ENCODE data around the gene SKI. TPM values are rescaled to one million over a fixed set of nuclear protein-coding genes. Genes with fewer than 3 reads are reported as not detected.

Gene SKI
- total and polyA plus RNA-seq, 2 of the 4 experiments (the other 2 are of a cell fraction): 2.3 to 20.1 TPM

DNA sequence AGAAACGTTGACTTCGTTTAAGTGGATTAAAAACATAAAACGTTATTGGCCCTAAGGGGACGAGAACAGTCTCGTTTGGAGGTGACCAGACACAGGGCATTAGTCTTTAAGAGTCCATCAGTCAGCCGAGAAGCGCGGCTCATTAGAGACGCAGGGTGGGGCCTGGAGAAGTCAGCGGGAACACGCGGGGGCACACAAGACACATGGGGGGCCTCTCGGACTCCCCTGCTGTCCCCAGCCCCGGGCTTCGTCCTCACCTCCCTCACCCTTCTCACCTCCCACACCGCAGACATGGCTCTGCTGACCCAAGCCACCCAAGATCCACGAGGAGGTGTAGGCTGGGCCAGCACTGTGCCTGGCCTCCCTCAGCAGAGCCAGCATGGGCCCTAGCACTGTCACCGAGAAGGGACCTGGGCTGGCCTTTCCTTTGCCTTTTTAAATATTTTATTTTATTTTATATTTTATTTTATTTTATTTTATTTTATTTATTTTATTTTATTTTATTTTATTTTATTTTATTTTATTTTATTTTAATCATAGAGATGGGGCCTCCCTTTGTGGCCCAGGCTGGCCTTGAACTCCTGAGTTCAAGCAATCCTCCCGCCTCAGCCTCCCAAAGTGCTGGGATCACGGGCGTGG, 114.4 kb downstream of the SKI start:
- Histone ChIP-seq H3K23ac (ENCODE audit: low read depth, low read length) (no peak overlapping the region), H2BK5ac (ENCODE audit: low read depth, low read length, poor library complexity, severe bottlenecking) (no peak overlapping the region), H2AFZ (replicated peaks; ENCODE audit: low read length, poor library complexity) (no peak overlapping the region), H3K18ac (ENCODE audit: low read depth, low read length) (no peak overlapping the region), H3K27ac (ENCODE audit: insufficient read depth, low read length) (no peak overlapping the region), H3K27me3 (ENCODE audit: control insufficient read depth, insufficient read depth, low read length) (no peaks in the 10 kb centered on the region; the same call in 1 of the 2 replicates), H3K36me3 (ENCODE audit: control insufficient read depth, insufficient read depth, low read length) (no peaks in the 10 kb centered on the region), H4K8ac (ENCODE audit: low read depth in 2 of 2, low read length in 2 of 2) (no peak overlapping the region), H2BK15ac (ENCODE audit: low read depth, low read length) (no peak overlapping the region), H3K9ac (ENCODE audit: low read depth, low read length) (no peak overlapping the region), H3K56ac (ENCODE audit: extremely low read depth, insufficient read depth, low read length) (no peak overlapping the region), H2AK5ac (ENCODE audit: low read depth, low read length) (no peak overlapping the region), H3K9me1 (ENCODE audit: insufficient read depth, low read length) (no peaks in the 10 kb centered on the region), H2BK120ac (ENCODE audit: low read depth, low read length) (no peak overlapping the region), H3K79me1 (ENCODE audit: low read depth in 1 of 2, low read length in 2 of 2) (no peaks in the 10 kb centered on the region), H2AK9ac (replicated peaks; ENCODE audit: low read depth, low read length, poor library complexity) (no peak overlapping the region), H3K9me3 (ENCODE audit: control insufficient read depth, insufficient read depth, low read length) (no peaks in the 10 kb centered on the region; the same call in 1 of the 2 replicates), H2BK20ac (ENCODE audit: low read depth, low read length) (no peak overlapping the region), H4K5ac (ENCODE audit: low read depth, low read length) (no peak overlapping the region), H3K4me2 (ENCODE audit: low read depth, low read length) (no peak overlapping the region), H4K91ac (ENCODE audit: insufficient read depth, low read depth, low read length) (no peak overlapping the region), H4K20me1 (ENCODE audit: insufficient read depth, low read length) (no peaks in the 10 kb centered on the region), H3K14ac (replicated peaks; ENCODE audit: low read depth, low read length) (no peak overlapping the region), H3K4me3 (ENCODE audit: insufficient read depth, low read depth, low read length) (no peak overlapping the region), H3K4me1 (ENCODE audit: control insufficient read depth, insufficient read depth, low read length) (no peaks in the 10 kb centered on the region), H3K4ac (ENCODE audit: low read depth, low read length) (no peak overlapping the region)
- in situ Hi-C loops (cut with MboI; ENCODE audit: low sequenced_read_pairs): no loop called here
- DNase-seq: no peak
- ChIA-PET POLR2A (ENCODE audit: unreplicated experiment) (no interaction called here), CTCF (no interaction called here)
- intact Hi-C loops (cut with micrococcal nuclease): no loop called here
- TF ChIP-seq CHD1 (IDR thresholded peaks at IDR 0.05; ENCODE audit: low read depth, low read length) (no peak), NFE2L2 (IDR thresholded peaks at IDR 0.05; ENCODE audit: low read depth, low read length) (no peak), FOS (IDR thresholded peaks at IDR 0.05; ENCODE audit: low read depth, low read length) (no peak), MXI1 (IDR thresholded peaks at IDR 0.05; ENCODE audit: borderline replicate concordance, low read depth, low read length) (no peak), RAD21 (IDR thresholded peaks at IDR 0.05; ENCODE audit: low read length) (no peak), POLR2A (IDR thresholded peaks at IDR 0.05; ENCODE audit: low read depth, low read length) (no peak), RFX5 (IDR thresholded peaks at IDR 0.05; ENCODE audit: low read depth, low read length) (no peak), RCOR1 (IDR thresholded peaks at IDR 0.05; ENCODE audit: insufficient replicate concordance, low read length) (no peak), SMC3 (IDR thresholded peaks at IDR 0.05; ENCODE audit: low read depth, low read length) (no peak)
- TF ChIP-seq, protein P1, sequence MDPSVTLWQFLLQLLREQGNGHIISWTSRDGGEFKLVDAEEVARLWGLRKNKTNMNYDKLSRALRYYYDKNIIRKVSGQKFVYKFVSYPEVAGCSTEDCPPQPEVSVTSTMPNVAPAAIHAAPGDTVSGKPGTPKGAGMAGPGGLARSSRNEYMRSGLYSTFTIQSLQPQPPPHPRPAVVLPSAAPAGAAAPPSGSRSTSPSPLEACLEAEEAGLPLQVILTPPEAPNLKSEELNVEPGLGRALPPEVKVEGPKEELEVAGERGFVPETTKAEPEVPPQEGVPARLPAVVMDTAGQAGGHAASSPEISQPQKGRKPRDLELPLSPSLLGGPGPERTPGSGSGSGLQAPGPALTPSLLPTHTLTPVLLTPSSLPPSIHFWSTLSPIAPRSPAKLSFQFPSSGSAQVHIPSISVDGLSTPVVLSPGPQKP (IDR thresholded peaks at IDR 0.05; ENCODE audit: borderline replicate concordance, low read depth, low read length): no peak
- TF ChIP-seq, protein P2, sequence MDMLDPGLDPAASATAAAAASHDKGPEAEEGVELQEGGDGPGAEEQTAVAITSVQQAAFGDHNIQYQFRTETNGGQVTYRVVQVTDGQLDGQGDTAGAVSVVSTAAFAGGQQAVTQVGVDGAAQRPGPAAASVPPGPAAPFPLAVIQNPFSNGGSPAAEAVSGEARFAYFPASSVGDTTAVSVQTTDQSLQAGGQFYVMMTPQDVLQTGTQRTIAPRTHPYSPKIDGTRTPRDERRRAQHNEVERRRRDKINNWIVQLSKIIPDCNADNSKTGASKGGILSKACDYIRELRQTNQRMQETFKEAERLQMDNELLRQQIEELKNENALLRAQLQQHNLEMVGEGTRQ (IDR thresholded peaks at IDR 0.05; ENCODE audit: low read depth, low read length): no peak
- TF ChIP-seq, protein P3, sequence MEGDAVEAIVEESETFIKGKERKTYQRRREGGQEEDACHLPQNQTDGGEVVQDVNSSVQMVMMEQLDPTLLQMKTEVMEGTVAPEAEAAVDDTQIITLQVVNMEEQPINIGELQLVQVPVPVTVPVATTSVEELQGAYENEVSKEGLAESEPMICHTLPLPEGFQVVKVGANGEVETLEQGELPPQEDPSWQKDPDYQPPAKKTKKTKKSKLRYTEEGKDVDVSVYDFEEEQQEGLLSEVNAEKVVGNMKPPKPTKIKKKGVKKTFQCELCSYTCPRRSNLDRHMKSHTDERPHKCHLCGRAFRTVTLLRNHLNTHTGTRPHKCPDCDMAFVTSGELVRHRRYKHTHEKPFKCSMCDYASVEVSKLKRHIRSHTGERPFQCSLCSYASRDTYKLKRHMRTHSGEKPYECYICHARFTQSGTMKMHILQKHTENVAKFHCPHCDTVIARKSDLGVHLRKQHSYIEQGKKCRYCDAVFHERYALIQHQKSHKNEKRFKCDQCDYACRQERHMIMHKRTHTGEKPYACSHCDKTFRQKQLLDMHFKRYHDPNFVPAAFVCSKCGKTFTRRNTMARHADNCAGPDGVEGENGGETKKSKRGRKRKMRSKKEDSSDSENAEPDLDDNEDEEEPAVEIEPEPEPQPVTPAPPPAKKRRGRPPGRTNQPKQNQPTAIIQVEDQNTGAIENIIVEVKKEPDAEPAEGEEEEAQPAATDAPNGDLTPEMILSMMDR (conservative IDR thresholded peaks at IDR 0.05; ENCODE audit: low read depth, low read length): no peak
- WGBS, 2 experiments (ENCODE audit: extremely low coverage in 2 of 2, insufficient read length in 1 of 2): 100% methylated on average over 3 of the region's 21 CpGs; no CpG with 5 or more reads in 1 of the 2 experiments
- no TSS peak for BruUV-seq (replicated peaks)
- dilution Hi-C loops (cut with HindIII; ENCODE audit: low sequenced_read_pairs, unreplicated experiment): no loop called here
- no peak for ATAC-seq (ENCODE audit: low read depth)
